NCI-H2227 (cell line): ENCODE data around the gene LONP2.
"Not testable (repeated sequence)": the region's sequence is repeated elsewhere in the genome, so short reads cannot be mapped to it uniquely, and the experiment has no call there.

Experiments
- DNase-seq: peaks from one replicate; lab custom pipeline; 2025; ENCODE audit not compliant: unreplicated experiment; lab: John Stamatoyannopoulos, UW

LONP2 gene

GRCh38 chr16:48235058-48235555, 9.0 kb upstream of the LONP2 start:
- DNase-seq = no peak

- DNase-seq = no peak
Measured at GRCh38 chr16:48235556-48236136, 8.5 kb upstream of the LONP2 start.

GRCh38 chr16:48236286-48236685, 7.8 kb upstream of the LONP2 start:
- no peak for DNase-seq

- DNase-seq = not testable (repeated sequence)
Measured at GRCh38 chr16:48240147-48240546, 4.0 kb upstream of the LONP2 start.

GRCh38 chr16:48244863-48245195, 729 bp downstream of the LONP2 start:
- DNase-seq = no peak

GRCh38 chr16:48246066-48246465, 2.0 kb downstream of the LONP2 start:
- DNase-seq = no peak

- DNase-seq = no peak
Measured at GRCh38 chr16:48247311-48247710, 3.2 kb downstream of the LONP2 start, which contains the start of gene ABCC11. Gene ABCC11 (minus strand): TSS chr16:48247539. CDS start chr16:48231921, 15,618 bp downstream.

GRCh38 chr16:48250520-48251278, 6.6 kb downstream of the LONP2 start:
- no peak for DNase-seq

GRCh38 chr16:48252013-48252412, 7.9 kb downstream of the LONP2 start:
- DNase-seq = no peak

- no peak for DNase-seq
Measured at GRCh38 chr16:48256579-48257177, 12.6 kb downstream of the LONP2 start.

GRCh38 chr16:48261569-48261968, 17.5 kb downstream of the LONP2 start:
- DNase-seq = no peak

- DNase-seq = no peak
Measured at GRCh38 chr16:48262631-48263030, 18.5 kb downstream of the LONP2 start.

- no peak for DNase-seq
Measured at GRCh38 chr16:48269011-48269410, 24.9 kb downstream of the LONP2 start.

- no peak for DNase-seq
Measured at GRCh38 chr16:48271728-48272127, 27.6 kb downstream of the LONP2 start.

- no peak for DNase-seq
Measured at GRCh38 chr16:48272837-48273421, 28.8 kb downstream of the LONP2 start.

GRCh38 chr16:48274476-48274875, 30.4 kb downstream of the LONP2 start:
- no peak for DNase-seq

GRCh38 chr16:48276102-48276501, 32.0 kb downstream of the LONP2 start:
- no peak for DNase-seq

GRCh38 chr16:48277158-48277557, 33.1 kb downstream of the LONP2 start:
- peak; percentile 24 for DNase-seq

- DNase-seq = no peak
Measured at GRCh38 chr16:48279199-48279598, 35.1 kb downstream of the LONP2 start.

- no peak for DNase-seq
Measured at GRCh38 chr16:48280546-48280945, 36.4 kb downstream of the LONP2 start.

GRCh38 chr16:48282636-48283263, 38.6 kb downstream of the LONP2 start:
- DNase-seq = no peak
